HFFc6 (cell line): ENCODE data around the gene GEMIN7. TPM values are rescaled to one million over a fixed set of nuclear protein-coding genes. Genes with fewer than 3 reads are reported as not detected.

ENCODE experiments used
- DNase-seq: peaks from one replicate; pipeline ENCODE4 v3.0.0-alpha.2; 2018
- H3K27ac Mint-ChIP-seq: 2 replicates; pipeline ENCODE4 v1.8.0; 2020; ENCODE audit warnings: mild to moderate bottlenecking, mixed read lengths
- H3K27me3 Mint-ChIP-seq: 2 replicates; pipeline ENCODE4 v1.8.0; 2021; ENCODE audit warnings: mild to moderate bottlenecking, moderate library complexity, mixed read lengths; ENCODE audit not compliant: insufficient read depth
- H3K36me3 Mint-ChIP-seq: 2 replicates; pipeline ENCODE4 v1.8.0; 2021; ENCODE audit warnings: low read depth, mixed read lengths
- H3K4me1 Mint-ChIP-seq: 2 replicates; pipeline ENCODE4 v1.8.0; 2020; ENCODE audit warnings: low read depth, mixed read lengths
- H3K4me3 Mint-ChIP-seq: 2 replicates; pipeline ENCODE4 v1.8.0; 2020; ENCODE audit warnings: mild to moderate bottlenecking, moderate library complexity, mixed read lengths
- H3K9me3 Mint-ChIP-seq: 2 replicates; pipeline ENCODE4 v1.8.0; 2020; ENCODE audit warnings: mild to moderate bottlenecking, mixed read lengths
- CTCF ChIP-seq: fragments of 200-600 bp; sonication (generic); IDR thresholded peaks from 2 replicates; pipeline ENCODE4 v1.5.0; 2021; ENCODE audit warnings: antibody characterized with exemption, mild to moderate bottlenecking
- total RNA-seq, 6 experiments: library from RNA; stranded (reverse); fragmentation: NEBNext Ultra II Directional; extraction: Animal tissue kit (Norgen Biotek cat#: 25700); gene quantifications; 2 replicates in 1 of 6; 3 replicates in 5 of 6; pipeline ENCODE4 v1.2.3, GENCODE V29; 2021

The GEMIN7 gene
- total RNA-seq, 6 experiments from 2014 or later, result 34.3 to 43.4 (median 39.0) TPM

- peaks cover 7% of the 10 kb centered on the region for H3K27me3 Mint-ChIP-seq
- no peak overlapping the region for H3K4me3 Mint-ChIP-seq
- no peaks in the 10 kb centered on the region for H3K9me3 Mint-ChIP-seq
- H3K4me1 Mint-ChIP-seq, result no peaks in the 10 kb centered on the region
- TF ChIP-seq CTCF, result no peak
- no peak for DNase-seq
- H3K36me3 Mint-ChIP-seq, result 0 out of 2 replicates have a peak, but pooled peaks cover 4% of the 10 kb centered on the region
- no peak overlapping the region for H3K27ac Mint-ChIP-seq
Measured at GRCh38 chr19:45066921-45067661, 12.0 kb upstream of the GEMIN7 start.

- H3K36me3 Mint-ChIP-seq, result 0 out of 2 replicates have a peak, but pooled peaks cover 4% of the 10 kb centered on the region
- no peaks in the 10 kb centered on the region for H3K4me1 Mint-ChIP-seq
- H3K27ac Mint-ChIP-seq, result no peak overlapping the region
- peaks cover 9% of the 10 kb centered on the region for H3K27me3 Mint-ChIP-seq
- no peak for DNase-seq
- no peak for TF ChIP-seq CTCF
- H3K9me3 Mint-ChIP-seq, result no peaks in the 10 kb centered on the region
- H3K4me3 Mint-ChIP-seq, result no peak overlapping the region
Measured at GRCh38 chr19:45068041-45068440, 11.0 kb upstream of the GEMIN7 start.

- Mint-ChIP-seq H3K4me1 (no peaks in the 10 kb centered on the region), H3K36me3 (0 out of 2 replicates have a peak, but pooled peaks cover 4% of the 10 kb centered on the region), H3K9me3 (no peaks in the 10 kb centered on the region), H3K27me3 (peaks cover 9% of the 10 kb centered on the region), H3K27ac (no peak overlapping the region), H3K4me3 (no peak overlapping the region; the same call in 1 of the 2 replicates)
- no peak for TF ChIP-seq CTCF
- DNase-seq, result no peak
Measured at GRCh38 chr19:45069056-45069455, 10.0 kb upstream of the GEMIN7 start.

- H3K4me1 Mint-ChIP-seq, result no peaks in the 10 kb centered on the region
- no peaks in the 10 kb centered on the region for H3K9me3 Mint-ChIP-seq
- H3K4me3 Mint-ChIP-seq, result no peak overlapping the region
- no peak for DNase-seq
- TF ChIP-seq CTCF, result no peak
- H3K27me3 Mint-ChIP-seq, result peaks cover 9% of the 10 kb centered on the region
- H3K36me3 Mint-ChIP-seq, result 0 out of 2 replicates have a peak, but pooled peaks cover 4% of the 10 kb centered on the region
- no peak overlapping the region for H3K27ac Mint-ChIP-seq
Measured at GRCh38 chr19:45070214-45070613, 8.8 kb upstream of the GEMIN7 start.

GRCh38 chr19:45070861-45071544 lies 8.1 kb upstream of the GEMIN7 start:
- Mint-ChIP-seq H3K36me3 (0 out of 2 replicates have a peak, but pooled peaks cover 4% of the 10 kb centered on the region), H3K4me1 (no peaks in the 10 kb centered on the region), H3K27ac (no peak overlapping the region), H3K27me3 (peaks cover 9% of the 10 kb centered on the region), H3K9me3 (no peaks in the 10 kb centered on the region), H3K4me3 (no peak overlapping the region)
- TF ChIP-seq CTCF, result no peak
- DNase-seq, result no peak
